Ramos (cell line): ENCODE data around the gene VPS54.
"Not testable (repeated sequence)": the region's sequence is repeated elsewhere in the genome, so short reads cannot be mapped to it uniquely, and the experiment has no call there.

Source experiments
- in situ Hi-C: fragments of 300-500 bp; cut with MboI; formaldehyde crosslinking; loops from one replicate; pipeline ENCODE4 v1.14.3; 2022; ENCODE audit warnings: low sequenced_read_pairs; ENCODE audit not compliant: unreplicated experiment

Gene VPS54

GRCh38 chr2:63850204-63850571 is 169.0 kb downstream of the VPS54 start:
- in situ Hi-C loops, result loop anchor here (10.0 kb wide), 1 partner anchor 155 kb away; no protein-coding TSS in a partner anchor

- in situ Hi-C loops, result loop anchor here (10.0 kb wide), 1 partner anchor 155 kb away; no protein-coding TSS in a partner anchor
Measured at GRCh38 chr2:63849381-63850203, 169.6 kb downstream of the VPS54 start.

DNA sequence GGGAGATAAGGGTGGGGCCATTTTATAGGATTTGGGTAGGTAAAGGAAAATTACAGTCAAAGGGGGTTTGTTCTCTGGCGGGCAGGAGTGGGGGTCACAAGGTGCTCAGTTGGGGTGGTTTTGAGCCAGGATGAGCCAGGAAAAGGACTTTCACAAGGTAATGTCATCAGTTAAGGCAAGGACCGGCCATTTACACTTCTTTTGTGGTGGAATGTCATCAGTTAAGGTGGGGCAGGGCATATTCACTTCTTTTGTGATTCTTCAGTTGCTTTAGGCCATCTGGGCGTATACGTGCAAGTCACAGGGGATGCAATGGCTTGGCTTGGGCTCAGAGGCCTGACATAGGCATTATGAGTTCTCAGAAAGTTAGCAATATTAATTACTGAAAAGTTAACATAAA is 171.7 kb downstream of the VPS54 start:
- in situ Hi-C loops, result not testable (repeated sequence)

DNA sequence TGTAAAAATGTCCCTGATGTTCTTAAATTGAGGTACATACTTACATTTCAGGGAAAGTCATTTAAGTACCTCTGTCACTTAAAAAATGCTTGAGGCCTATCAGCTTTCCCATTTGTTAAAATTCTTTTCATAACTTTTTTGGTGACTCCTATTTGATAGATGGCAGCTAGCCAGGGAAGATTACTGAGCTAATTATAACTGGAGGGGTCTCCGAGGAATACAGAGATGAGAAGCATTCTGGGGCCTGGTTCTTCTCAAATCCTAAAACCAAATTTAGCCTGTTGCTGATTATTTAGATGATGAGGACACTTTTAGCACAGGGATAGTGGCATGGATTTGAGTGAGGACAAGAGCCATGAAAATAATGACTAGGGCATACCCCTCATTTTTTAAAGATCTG is 172.7 kb downstream of the VPS54 start:
- in situ Hi-C loops, result no loop called here

DNA sequence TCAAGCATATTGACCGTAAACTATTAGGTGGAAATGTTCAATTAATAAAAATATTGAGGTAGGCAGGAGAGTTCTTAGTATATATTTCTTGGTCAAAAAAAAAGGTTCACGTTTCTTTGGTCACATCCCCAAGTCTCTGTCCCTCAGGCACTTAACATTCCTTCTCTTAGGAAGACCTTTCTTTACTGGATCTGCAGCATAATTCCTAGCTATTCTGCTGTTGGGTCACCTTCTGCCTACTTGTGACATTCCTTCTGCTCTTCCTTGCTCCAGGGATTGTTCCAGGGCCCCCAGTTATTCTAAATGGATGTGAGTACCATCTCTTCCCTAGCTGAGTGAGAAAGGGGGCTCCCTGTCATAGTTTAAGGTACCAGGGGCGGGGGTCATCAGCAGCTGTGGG is 173.4 kb downstream of the VPS54 start:
- in situ Hi-C loops, result no loop called here

- in situ Hi-C loops, result no loop called here
Measured at GRCh38 chr2:63844616-63845015, 174.6 kb downstream of the VPS54 start.

DNA sequence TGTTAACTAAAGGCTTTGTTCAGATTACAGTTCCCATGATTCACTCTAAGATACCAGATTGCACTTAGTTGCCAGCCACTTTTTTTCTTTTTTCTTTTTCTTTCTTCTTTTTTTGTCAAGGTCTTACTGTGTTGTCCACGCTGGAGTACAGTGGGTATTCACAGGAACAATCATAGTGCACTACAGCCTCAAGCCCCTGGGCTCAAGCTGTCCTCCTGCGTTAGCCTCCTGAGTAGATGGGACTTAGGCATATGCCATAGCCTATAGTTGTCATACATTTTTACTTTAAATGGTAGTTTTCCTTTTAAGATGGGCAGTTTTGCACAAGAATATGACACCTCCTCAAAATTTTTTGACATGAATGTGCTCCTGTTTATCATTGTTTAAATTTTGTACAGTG is 175.4 kb downstream of the VPS54 start:
- in situ Hi-C loops, result no loop called here

DNA sequence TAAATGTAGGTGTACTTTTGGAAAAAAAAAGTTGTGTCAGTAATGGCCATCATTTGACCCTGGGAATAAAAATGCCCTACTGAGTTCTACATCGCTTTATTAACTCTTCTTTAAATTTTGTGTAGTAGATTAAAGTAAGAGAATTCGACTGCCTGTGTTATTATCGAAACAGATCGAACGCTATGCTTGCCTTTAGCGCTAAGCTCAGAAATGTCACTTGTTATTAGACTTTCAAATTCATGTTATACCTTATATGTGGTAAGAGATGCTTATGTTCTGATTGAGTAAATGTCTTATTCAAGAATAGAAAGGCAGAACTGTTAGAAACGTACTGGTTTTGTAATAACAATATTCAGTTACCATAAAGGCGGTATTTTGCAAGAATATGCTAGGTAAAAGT is 176.1 kb downstream of the VPS54 start:
- in situ Hi-C loops, result no loop called here

DNA sequence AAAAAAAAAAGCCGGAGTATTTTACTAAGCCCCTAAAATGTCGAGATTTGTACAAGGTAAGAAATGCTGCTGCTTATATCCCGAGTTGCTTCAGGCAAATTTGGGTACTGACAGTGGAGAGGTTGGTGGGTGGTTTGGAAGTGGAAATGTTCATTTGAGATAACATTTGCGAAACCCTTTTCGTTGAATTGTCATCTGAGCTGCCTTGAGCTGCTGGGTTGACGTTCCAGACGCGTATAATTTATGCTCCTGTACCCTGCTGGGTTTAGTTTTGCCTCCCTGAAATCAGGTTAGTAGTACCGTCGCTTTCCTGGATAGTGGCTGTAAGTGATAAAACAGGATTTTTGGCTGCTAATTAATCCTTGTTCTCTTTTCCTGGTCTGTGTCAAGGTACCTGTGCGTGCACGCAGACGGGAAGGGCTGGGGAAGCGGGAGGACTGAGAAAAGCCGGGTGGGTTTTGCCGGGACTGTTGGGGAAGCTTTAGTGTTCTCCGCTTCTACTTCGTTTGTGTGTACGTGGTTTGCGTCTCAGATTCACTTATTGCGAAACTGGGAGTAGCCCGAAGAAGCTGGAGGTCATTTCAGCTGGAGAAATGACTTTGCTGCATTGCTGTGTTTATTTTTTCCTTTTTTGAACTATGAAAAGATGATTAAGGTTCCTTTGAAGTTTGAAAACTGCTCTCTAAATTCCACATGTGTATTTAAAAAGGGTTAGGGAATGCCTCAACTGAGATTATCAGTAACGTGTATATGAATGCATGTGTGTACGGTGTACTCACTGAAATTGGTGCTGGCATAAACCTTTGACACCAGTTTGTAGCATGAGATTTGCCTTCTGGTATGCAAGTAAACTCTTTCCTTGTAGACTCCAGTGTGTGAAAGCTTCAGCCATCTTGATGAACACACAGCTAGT is 176.8 kb downstream of the VPS54 start:
- in situ Hi-C loops, result no loop called here
